CD4-positive, alpha-beta T cell treated with Interleukin-6 for 4 hours (primary cell): ENCODE results near the gene ST3GAL6.

Experiments used
- DNase-seq: peaks from one replicate; pipeline ENCODE4 v3.0.0-alpha.2; 2020; ENCODE audit warnings: mixed read lengths

Gene ST3GAL6

DNA sequence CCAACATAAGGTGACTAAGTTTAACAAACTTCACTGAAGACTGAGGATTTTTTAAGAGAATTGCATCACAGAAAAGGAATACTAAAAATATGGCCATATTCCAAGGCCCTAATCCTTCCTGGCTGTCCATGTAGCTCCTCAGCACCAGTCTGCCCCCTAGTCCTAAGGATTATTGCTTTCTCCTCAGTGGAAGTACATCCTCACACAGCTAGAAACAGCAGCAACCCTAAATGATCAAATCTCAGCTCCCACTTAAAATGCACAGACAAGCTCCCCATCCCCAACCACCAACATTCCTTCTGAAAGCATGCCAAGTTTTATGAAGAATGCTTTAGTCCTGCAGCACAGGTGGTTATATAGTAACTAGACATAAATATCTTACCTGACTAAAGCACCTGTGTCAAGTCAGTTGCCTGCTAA, 14.7 kb downstream of the ST3GAL6 start:
- no peak for DNase-seq

DNA sequence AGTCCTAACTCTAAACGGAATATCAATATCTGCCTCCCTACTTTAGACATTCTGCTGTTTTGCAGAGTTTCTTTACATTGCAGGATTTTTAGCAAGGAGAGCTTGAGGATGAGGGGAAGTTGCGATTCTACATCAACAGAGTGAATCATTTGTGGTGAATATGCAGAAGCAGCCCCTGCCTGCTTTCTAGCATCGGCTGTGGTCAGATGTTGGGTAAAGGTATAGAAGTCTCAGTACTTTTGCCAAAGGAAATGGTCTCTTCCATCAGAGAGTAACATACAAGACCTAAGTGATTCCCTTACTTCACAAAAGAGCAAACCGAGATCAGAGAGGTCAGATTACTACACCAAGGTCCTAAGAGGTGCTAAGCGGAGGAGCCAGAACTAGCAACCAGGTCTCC, 15.2 kb downstream of the ST3GAL6 start:
- no peak for DNase-seq

- no peak for DNase-seq
Measured at GRCh38 chr3:98778852-98779413, 15.8 kb downstream of the ST3GAL6 start.

GRCh38 chr3:98779541-98780335, 16.6 kb downstream of the ST3GAL6 start:
- no peak for DNase-seq

- no peak for DNase-seq
Measured at GRCh38 chr3:98780343-98780742, 17.2 kb downstream of the ST3GAL6 start.

DNA sequence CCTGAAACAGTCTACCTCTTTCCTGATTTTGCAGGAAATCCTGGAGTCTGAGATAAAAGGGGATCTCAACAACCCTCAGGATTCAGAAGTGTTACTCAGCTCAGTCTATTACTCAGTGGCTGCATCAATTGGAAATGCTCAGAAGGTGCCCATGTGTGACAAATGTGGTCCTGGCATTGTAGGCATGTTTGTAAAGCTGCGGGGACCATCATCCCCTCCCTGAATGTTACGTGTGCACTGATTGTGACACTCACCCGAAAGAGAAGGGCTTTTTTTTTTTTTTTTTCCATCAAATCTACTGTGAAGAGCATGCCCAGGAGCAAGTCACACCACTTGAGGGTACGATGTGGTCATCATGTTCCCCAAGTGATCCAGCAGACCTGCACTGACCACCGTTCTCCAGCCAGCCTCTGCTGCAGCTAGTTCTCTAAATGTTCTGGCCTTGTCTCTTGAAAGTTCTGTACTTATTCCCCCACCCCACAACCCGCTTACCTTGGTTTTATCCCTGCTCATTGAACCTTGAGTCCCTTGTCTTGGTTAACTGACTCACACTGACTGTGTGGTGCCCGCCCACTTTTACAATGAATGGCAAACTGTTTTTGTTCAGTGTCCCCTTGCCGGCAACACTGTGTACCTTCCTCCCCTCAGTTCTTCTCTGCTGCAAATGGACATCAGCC, 19.8 kb downstream of the ST3GAL6 start:
- DNase-seq, result no peak

DNA sequence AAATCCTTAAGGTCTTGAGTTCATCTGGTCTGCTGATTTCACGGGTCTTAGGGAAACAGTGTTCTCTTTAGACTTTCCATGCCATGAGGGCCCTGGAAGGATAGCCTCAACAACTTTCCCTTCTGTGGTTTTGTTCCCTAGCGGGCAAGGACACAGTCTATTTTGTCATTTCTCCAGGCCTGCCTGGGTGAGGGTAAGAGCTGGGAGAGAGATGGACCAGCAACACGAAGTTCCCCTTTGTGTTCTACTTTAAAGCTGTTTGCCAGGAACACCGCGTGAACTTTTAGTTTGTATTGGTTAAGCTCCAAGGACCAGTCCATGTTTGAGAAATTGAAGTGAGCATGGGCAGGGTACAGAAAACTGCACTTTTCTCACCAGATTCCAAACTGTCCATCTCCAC, 20.9 kb downstream of the ST3GAL6 start:
- no peak for DNase-seq

DNA sequence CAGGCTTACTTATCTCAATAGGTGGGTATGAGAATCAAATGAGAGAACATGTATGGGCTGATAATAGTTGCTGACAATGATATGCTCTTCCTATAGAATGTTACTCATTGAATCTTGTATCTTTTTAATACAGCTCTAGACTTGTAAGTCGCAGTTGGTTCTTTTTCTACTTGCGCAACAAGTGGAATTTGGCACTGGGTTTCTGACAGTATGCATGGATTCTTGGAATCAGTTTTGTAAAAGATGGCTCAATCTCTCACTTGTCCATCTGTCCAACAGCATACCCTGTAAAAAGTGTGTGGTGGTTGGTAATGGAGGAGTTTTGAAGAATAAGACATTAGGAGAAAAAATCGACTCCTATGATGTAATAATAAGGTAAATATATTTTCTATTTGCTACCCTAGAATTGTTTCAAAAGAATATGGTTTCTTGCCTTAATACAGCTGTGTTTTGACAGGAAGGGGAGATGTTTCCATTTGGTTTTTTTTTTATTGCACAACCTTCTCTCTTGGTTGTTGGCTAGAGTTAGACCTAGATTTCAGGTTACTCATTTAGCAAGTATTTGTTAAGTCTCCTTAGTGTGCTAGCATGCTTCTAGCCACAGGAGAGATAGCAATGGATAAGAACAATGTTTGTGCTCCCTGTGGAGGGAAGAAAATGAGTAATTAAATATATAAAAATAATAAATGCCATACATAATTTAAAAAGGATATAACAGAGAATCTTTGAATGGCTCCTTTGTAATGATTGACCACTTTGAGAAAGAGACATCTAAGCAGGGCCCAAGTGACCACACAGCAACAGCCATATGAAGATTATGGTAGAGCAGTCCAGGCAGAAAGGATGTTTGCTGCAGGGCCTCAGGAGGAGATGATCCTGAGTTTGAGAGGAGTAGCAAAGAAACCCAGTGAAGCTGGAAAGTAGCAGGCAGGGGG, 21.8 kb downstream of the ST3GAL6 start:
- no peak for DNase-seq

DNA sequence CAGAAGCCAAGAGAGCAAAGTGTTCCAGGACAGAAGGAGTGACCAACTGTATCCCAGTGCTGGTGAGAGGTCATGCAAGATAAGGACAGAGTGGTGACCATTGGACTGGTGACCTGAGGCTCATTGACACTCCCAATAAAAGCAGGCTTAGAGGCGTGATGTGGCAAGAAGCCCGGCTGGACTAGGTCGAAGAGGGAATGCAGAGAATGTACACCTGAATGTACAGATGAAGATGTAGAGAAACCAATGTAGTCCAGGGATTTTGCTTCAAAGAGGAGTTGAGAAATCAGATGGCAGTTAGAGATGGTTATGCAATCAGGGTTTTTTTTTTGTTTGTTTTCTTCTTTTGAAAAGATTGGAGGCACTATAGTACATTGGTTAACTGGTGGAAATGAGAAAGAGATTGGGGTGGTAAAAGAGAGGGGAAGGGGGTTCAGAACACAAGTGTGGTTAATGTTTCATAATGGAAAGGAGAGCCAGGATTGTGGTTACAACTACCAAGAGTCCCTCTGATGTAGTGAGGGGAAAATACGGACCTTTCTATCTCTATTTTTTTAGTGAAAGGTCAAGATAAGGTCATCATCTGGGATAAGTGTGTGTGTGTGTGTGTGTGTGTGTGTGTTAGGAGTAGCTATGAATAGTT, 23.3 kb downstream of the ST3GAL6 start:
- no peak for DNase-seq

DNA sequence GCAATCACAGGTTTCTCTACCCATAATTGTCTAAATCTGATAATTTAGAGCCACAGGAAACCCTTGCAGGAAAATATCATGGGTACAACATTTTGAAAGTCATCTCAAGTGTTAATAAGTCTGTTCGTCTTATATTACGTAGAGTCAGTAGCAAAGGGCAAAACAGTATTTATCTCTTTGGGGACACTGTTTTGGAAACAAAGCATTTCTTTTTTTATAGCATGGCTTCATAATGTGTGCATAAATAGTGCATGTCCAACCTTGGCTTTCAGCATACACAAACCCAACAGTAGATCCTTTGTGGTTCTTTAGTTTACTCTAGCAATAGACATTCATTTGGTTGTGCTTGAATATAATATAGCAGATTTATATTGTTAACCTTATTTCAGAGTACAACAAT, 24.0 kb downstream of the ST3GAL6 start:
- no peak for DNase-seq

DNA sequence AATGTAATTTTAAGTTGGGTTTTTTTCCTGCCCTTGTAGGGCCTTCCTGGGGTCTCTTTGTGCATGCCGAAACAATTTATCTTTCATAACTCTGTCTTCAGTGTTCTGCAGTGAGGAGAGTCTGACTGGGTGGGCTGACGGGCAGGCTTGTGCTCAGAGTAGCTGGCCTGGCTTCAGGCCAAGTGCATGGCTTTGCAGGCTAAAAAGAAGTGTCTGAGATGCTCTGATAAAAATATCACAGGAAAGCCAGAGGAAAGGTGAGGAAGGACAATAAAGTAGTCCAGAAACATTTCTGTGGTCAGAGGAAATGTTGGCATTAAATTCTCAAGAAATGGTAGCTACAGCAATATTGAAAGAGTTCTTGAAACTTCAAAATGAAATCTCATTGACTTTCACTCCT, 25.5 kb downstream of the ST3GAL6 start:
- DNase-seq, result no peak

DNA sequence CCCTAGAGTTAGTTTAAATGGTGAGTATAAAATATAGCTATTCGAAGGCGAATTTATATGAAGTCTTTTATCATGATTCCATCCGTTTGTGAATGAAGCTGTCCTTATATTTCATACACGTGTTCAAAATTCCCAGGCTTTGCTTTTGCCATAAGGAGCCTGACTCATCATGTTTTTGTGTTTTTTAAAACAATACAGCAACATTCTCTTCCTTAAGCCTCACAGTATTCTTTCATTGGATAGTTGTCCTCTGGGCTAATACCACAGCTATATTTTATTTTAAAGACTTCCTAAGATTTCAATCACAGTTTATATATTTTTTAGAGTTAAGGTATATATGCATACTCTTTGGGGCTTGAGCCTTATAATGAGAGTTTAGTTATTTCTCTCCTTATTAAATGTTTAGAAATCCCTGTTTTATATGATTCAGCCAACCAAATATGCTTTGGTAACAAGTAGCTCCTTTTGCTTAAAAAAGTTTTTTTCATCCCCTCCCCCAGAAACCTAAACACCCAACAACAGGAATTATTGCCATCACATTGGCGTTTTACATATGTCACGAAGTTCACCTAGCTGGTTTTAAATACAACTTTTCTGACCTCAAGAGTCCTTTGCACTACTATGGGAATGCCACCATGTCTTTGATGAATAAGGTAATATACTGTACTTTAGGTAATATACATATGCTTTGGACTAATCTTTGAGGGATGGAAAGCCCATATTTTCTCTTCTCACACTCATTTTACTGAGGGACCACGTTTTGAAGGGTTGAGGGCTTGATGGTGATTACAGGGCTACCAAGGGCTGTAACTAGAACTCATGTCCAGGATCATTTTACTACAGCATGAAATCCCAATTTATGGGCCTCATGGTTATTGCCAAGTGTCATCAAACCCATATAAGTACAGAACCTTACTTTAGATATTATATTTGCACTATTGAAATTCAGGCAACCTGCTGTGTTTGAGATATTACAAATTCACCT, 28.5 kb downstream of the ST3GAL6 start:
- DNase-seq, result no peak

DNA sequence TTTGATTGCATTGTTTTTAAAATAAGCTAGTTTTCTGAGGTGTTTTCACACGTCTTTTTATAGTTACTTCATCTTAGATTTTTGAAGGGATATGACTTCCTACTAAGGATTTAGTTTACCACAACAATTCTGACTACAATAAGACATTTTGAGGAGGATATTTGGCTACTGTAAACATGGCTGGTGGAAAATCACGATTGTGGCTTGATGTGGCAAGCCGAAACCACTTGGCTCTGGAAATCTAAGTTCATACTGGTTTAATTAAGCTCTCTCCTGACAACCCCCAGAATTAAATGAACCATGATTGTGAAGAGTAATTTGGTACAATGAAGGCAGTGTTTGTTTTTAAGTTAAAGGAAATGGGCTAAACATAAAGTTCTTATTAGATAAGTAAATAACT, 30.8 kb downstream of the ST3GAL6 start:
- DNase-seq, result no peak

- no peak for DNase-seq
Measured at GRCh38 chr3:98796334-98796733, 33.2 kb downstream of the ST3GAL6 start.

DNA sequence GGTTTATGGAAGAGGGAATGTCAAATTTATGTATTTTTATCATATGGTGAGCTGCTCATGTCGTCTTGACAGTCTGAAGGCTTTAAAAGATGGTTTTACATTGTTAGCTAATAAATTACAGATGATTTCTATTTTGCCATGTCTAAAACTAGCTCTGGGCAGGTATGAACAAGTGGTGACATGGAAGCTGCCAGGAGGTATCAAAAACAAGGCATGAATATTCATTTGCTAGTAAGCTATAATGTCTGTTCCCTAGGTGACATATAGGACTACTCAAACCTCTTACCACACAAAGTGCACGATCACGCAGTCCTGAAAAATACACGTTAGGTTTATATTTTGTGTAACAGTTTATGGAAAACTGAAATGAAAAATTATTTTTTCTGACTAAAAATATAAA, 34.8 kb downstream of the ST3GAL6 start:
- no peak for DNase-seq

DNA sequence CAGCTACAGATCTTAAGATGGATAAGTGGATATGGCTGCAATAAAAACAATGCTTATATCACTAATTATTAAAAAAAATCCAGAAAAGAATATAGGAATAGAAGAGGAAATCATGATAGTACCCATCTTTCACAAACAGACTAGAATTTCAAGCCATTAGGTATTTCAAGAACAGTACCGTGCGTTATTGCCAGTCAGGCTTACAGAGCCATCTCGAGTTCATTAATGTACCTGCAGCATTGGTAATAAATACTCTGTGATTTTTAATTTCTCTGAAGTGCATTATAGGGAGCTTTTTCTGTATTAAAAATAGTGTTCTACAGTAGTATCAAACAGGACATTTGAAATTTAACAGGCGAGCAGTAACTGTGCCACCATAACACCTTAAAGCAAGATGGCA, 35.7 kb downstream of the ST3GAL6 start:
- no peak for DNase-seq

GRCh38 chr3:98799479-98799878, 36.3 kb downstream of the ST3GAL6 start:
- DNase-seq, result no peak

- DNase-seq, result no peak
Measured at GRCh38 chr3:98800401-98800800, 37.3 kb downstream of the ST3GAL6 start.

GRCh38 chr3:98801043-98801747, 38.1 kb downstream of the ST3GAL6 start:
- DNase-seq, result no peak

- no peak for DNase-seq
Measured at GRCh38 chr3:98805571-98805970, 42.4 kb downstream of the ST3GAL6 start.

- no peak for DNase-seq
Measured at GRCh38 chr3:98806521-98806920, 43.4 kb downstream of the ST3GAL6 start.
